Measurements from ENCODE around the gene MOV10.

MOV10 gene

GRCh38 chr1:112698366-112699310, 24.2 kb downstream of the MOV10 start:
- DNase-seq (ENCODE audit: low read depth in 3 of 3, low spot score in 1 of 3) = no peak

GRCh38 chr1:112699425-112700144, 25.1 kb downstream of the MOV10 start:
- no peak for DNase-seq (ENCODE audit: low read depth in 3 of 3, low spot score in 1 of 3)

- peak in 1 of 3 donors; percentile 28 for DNase-seq (ENCODE audit: low read depth in 3 of 3, low spot score in 1 of 3)
Measured at GRCh38 chr1:112700290-112701226, 26.1 kb downstream of the MOV10 start.

GRCh38 chr1:112701227-112702066, 27.0 kb downstream of the MOV10 start:
- no peak for DNase-seq (ENCODE audit: low read depth in 3 of 3, low spot score in 1 of 3)

- DNase-seq (ENCODE audit: low read depth in 3 of 3, low spot score in 1 of 3) = no peak
Measured at GRCh38 chr1:112702067-112702395, 27.6 kb downstream of the MOV10 start.

- no peak for DNase-seq (ENCODE audit: low read depth in 3 of 3, low spot score in 1 of 3)
Measured at GRCh38 chr1:112702420-112703261, 28.2 kb downstream of the MOV10 start.

GRCh38 chr1:112703706-112704105, 29.2 kb downstream of the MOV10 start:
- no peak for DNase-seq (ENCODE audit: low read depth in 3 of 3, low spot score in 1 of 3)

GRCh38 chr1:112704391-112704933, 30.0 kb downstream of the MOV10 start:
- DNase-seq (ENCODE audit: low read depth in 3 of 3, low spot score in 1 of 3) = no peak

- no peak for DNase-seq (ENCODE audit: low read depth in 3 of 3, low spot score in 1 of 3)
Measured at GRCh38 chr1:112704934-112705627, 30.6 kb downstream of the MOV10 start.

- DNase-seq (ENCODE audit: low read depth in 3 of 3, low spot score in 1 of 3) = no peak
Measured at GRCh38 chr1:112706505-112707220, 32.2 kb downstream of the MOV10 start, which contains the start of gene RHOC. RHOC (minus strand) TSS chr1:112707127; CDS start chr1:112703799, 3,328 bp downstream.

- peak in 2 of 3 donors; percentile 21 to 52 for DNase-seq (ENCODE audit: low read depth in 3 of 3, low spot score in 1 of 3)
Measured at GRCh38 chr1:112707221-112708001, 33.0 kb downstream of the MOV10 start.

- no peak for DNase-seq (ENCODE audit: low read depth in 3 of 3, low spot score in 1 of 3)
Measured at GRCh38 chr1:112708002-112708448, 33.6 kb downstream of the MOV10 start.

GRCh38 chr1:112708489-112708888, 34.0 kb downstream of the MOV10 start:
- DNase-seq (ENCODE audit: low read depth in 3 of 3, low spot score in 1 of 3) = no peak

GRCh38 chr1:112710159-112710558, 35.7 kb downstream of the MOV10 start:
- DNase-seq (ENCODE audit: low read depth in 3 of 3, low spot score in 1 of 3) = no peak

GRCh38 chr1:112710586-112710985, 36.1 kb downstream of the MOV10 start:
- DNase-seq (ENCODE audit: low read depth in 3 of 3, low spot score in 1 of 3) = no peak

GRCh38 chr1:112711041-112711440, 36.6 kb downstream of the MOV10 start:
- no peak for DNase-seq (ENCODE audit: low read depth in 3 of 3, low spot score in 1 of 3)

- DNase-seq (ENCODE audit: low read depth in 3 of 3, low spot score in 1 of 3) = no peak
Measured at GRCh38 chr1:112711670-112712069, 37.2 kb downstream of the MOV10 start.

All from stimulated activated CD4-positive, alpha-beta T cell treated with anti-CD3 and anti-CD28 coated beads, TNF-alpha, amount 100 ng/mL, for 1 hour (primary cell).